Measurements from ENCODE around the gene ZBTB7C.

DNA sequence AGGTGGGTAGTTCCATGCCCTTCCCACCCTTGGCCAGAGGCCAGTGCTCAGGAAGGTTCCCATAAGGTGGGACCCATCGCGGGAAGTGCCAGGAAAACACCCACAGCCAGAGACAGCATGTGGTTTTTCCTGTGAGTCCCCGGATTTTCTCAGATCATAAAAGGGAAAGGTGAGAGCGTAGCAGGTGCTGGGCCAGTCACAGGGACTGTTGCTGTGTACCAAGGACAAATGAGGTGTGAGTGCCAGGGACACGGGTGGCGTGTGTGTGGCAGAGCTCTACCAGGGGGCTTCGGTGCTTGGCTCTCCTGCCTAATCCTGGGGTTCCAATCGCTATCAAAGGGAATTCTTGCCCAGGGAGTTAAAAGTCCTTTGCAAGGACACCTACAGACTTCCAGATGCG is 319.2 kb downstream of the ZBTB7C start:
- no peak for TF ChIP-seq EZH2 (IDR thresholded peaks at IDR 0.05; ENCODE audit: borderline replicate concordance, low read depth, low read length, poor library complexity, severe bottlenecking)
- TF ChIP-seq, protein P1, sequence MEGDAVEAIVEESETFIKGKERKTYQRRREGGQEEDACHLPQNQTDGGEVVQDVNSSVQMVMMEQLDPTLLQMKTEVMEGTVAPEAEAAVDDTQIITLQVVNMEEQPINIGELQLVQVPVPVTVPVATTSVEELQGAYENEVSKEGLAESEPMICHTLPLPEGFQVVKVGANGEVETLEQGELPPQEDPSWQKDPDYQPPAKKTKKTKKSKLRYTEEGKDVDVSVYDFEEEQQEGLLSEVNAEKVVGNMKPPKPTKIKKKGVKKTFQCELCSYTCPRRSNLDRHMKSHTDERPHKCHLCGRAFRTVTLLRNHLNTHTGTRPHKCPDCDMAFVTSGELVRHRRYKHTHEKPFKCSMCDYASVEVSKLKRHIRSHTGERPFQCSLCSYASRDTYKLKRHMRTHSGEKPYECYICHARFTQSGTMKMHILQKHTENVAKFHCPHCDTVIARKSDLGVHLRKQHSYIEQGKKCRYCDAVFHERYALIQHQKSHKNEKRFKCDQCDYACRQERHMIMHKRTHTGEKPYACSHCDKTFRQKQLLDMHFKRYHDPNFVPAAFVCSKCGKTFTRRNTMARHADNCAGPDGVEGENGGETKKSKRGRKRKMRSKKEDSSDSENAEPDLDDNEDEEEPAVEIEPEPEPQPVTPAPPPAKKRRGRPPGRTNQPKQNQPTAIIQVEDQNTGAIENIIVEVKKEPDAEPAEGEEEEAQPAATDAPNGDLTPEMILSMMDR (conservative IDR thresholded peaks at IDR 0.05; ENCODE audit: low read depth, low read length), result no peak
